Breast epithelium (tissue), 4 donors: Measurements from ENCODE around the gene MON2. TPM values are rescaled to one million over a fixed set of nuclear protein-coding genes. Genes with fewer than 3 reads are reported as not detected.
A peak's percentile ranks its signal among the peaks of the same experiment; 100 is the strongest.

ENCODE experiments used
- DNase-seq, 2 donors: peaks; one replicate each; pipeline ENCODE4 v3.0.0-alpha.2; 2019; ENCODE audit warnings: low spot score in 2 of 2
- H3K27ac ChIP-seq, 2 donors: fragments of 200-600 bp; sonication (generic) in 1 of 2; one replicate each; pipeline ENCODE4 v1.5.1; 2016 to 2019; ENCODE audit warnings: mild to moderate bottlenecking in 1 of 2
- H3K27me3 ChIP-seq, 2 donors: fragments of 200-600 bp; sonication (generic) in 1 of 2; one replicate each; pipeline versions ENCODE4 v1.5.1 to v1.6.0; 2017 to 2019; ENCODE audit warnings: control low read depth in 1 of 2, mild to moderate bottlenecking in 1 of 2
- H3K36me3 ChIP-seq: fragments of 200-600 bp; one replicate; pipeline ENCODE4 v1.5.1; 2019
- H3K4me1 ChIP-seq, 2 donors: fragments of 200-600 bp; sonication (generic); one replicate each; pipeline ENCODE4 v1.5.1; 2016 to 2019; ENCODE audit warnings: control low read depth in 1 of 2
- H3K4me3 ChIP-seq, 3 donors: fragments of 200-600 bp; sonication (generic); 1 replicate in 2 of 3; 2 replicates in 1 of 3; pipeline ENCODE4 v1.5.1; 2016 to 2019; ENCODE audit warnings: mild to moderate bottlenecking in 3 of 3, moderate library complexity in 2 of 3
- H3K9me3 ChIP-seq, 2 donors: fragments of 200-600 bp; sonication (generic) in 1 of 2; one replicate each; pipeline ENCODE4 v1.5.1; 2016 to 2019; ENCODE audit warnings: control low read depth in 1 of 2
- CTCF ChIP-seq, 3 donors: fragments of 450-650 bp; IDR thresholded peaks; one replicate each; pipeline ENCODE4 v1.5.1; 2016 to 2017; ENCODE audit warnings: antibody characterized with exemption in 3 of 3, mild to moderate bottlenecking in 3 of 3, moderate library complexity in 3 of 3
- POLR2A ChIP-seq: fragments of 450-650 bp; IDR thresholded peaks from one replicate; pipeline ENCODE4 v1.6.1; 2016; ENCODE audit warnings: antibody characterized with exemption, mild to moderate bottlenecking, moderate library complexity
- POLR2AphosphoS5 ChIP-seq, 3 donors: sonication (generic); formaldehyde crosslinking; IDR thresholded peaks; one replicate each; pipeline ENCODE4 v1.6.1; 2017; ENCODE audit warnings: antibody characterized with exemption in 3 of 3
- intact Hi-C: fragments of 100-400 bp; cut with DNase I; formaldehyde crosslinking; loops from one replicate; pipeline ENCODE4 v1.15.1; 2023; ENCODE audit warnings: low total_unique reads
- total RNA-seq, 3 donors: library from RNA; depleted of rRNA; stranded (reverse); fragments of >200 nt; gene quantifications; one replicate each; pipeline ENCODE4 v1.1.0, GENCODE V29; 2016

MON2 gene
- total RNA-seq, 3 donors from 2014 or later: 85.0 to 162 (median 123) TPM

- no peak overlapping the region for H3K27ac ChIP-seq
- H3K4me3 ChIP-seq: no peak overlapping the region
- intact Hi-C loops: no loop called here
- TF ChIP-seq CTCF (IDR thresholded peaks at IDR 0.05) (no peak), POLR2AphosphoS5 (IDR thresholded peaks at IDR 0.05) (no peak), POLR2A (no peak)
- H3K4me1 ChIP-seq: no peaks in the 10 kb centered on the region
- no peak for DNase-seq
- H3K36me3 ChIP-seq: peaks cover 23% of the 10 kb centered on the region
- H3K9me3 ChIP-seq: no peaks in the 10 kb centered on the region
- H3K27me3 ChIP-seq: no peaks in the 10 kb centered on the region
These were observed 96.2 kb downstream of the MON2 start for GRCh38 chr12:62562846-62563245.

- H3K36me3 ChIP-seq: peaks cover 5% of the 10 kb centered on the region
- no peaks in the 10 kb centered on the region for H3K9me3 ChIP-seq
- no peaks in the 10 kb centered on the region for H3K4me1 ChIP-seq
- no peak overlapping the region for H3K27ac ChIP-seq
- no peak overlapping the region for H3K4me3 ChIP-seq
- no peaks in the 10 kb centered on the region for H3K27me3 ChIP-seq
- no peak for TF ChIP-seq CTCF (IDR thresholded peaks at IDR 0.05)
- no peak for TF ChIP-seq POLR2AphosphoS5 (IDR thresholded peaks at IDR 0.05)
- no peak for TF ChIP-seq POLR2A
- no peak for DNase-seq
- intact Hi-C loops: no loop called here
These were observed 108.4 kb downstream of the MON2 start for GRCh38 chr12:62575036-62575435.

DNA sequence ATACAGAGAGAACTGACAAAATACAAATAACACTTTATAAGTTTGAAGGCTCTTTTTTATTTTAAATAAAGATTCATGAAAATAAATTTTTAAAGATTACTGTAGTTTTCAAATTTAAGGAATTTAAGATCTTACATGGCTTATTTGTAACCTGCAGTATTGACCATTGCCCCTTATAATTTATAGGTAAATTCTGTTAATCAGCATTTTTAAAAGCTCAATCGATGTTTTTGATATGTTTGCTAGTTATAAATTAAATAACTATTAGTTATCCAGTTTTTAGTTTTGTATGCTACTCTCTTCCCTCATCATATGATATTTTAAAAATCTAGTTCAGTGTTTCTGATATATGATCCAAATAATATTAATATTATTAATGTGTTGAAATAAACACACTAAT is 109.9 kb downstream of the MON2 start:
- Histone ChIP-seq H3K4me3 (no peak overlapping the region), H3K9me3 (no peaks in the 10 kb centered on the region), H3K27ac (no peak overlapping the region), H3K4me1 (no peaks in the 10 kb centered on the region), H3K27me3 (no peaks in the 10 kb centered on the region), H3K36me3 (peaks cover 5% of the 10 kb centered on the region)
- TF ChIP-seq CTCF (IDR thresholded peaks at IDR 0.05): no peak
- no peak for TF ChIP-seq POLR2A
- no peak for DNase-seq
- intact Hi-C loops: loop anchor here (2.0 kb wide), 1 partner anchor 16 kb away; no protein-coding TSS in a partner anchor

- Histone ChIP-seq H3K9me3 (no peaks in the 10 kb centered on the region), H3K36me3 (peaks cover 5% of the 10 kb centered on the region), H3K27me3 (no peaks in the 10 kb centered on the region), H3K4me3 (no peak overlapping the region), H3K27ac (no peak overlapping the region), H3K4me1 (no peaks in the 10 kb centered on the region)
- no peak for DNase-seq
- intact Hi-C loops: no loop called here
- no peak for TF ChIP-seq CTCF (IDR thresholded peaks at IDR 0.05)
- TF ChIP-seq POLR2AphosphoS5 (IDR thresholded peaks at IDR 0.05): no peak
- TF ChIP-seq POLR2A: no peak
These were observed 112.1 kb downstream of the MON2 start for GRCh38 chr12:62578726-62579125.

DNA sequence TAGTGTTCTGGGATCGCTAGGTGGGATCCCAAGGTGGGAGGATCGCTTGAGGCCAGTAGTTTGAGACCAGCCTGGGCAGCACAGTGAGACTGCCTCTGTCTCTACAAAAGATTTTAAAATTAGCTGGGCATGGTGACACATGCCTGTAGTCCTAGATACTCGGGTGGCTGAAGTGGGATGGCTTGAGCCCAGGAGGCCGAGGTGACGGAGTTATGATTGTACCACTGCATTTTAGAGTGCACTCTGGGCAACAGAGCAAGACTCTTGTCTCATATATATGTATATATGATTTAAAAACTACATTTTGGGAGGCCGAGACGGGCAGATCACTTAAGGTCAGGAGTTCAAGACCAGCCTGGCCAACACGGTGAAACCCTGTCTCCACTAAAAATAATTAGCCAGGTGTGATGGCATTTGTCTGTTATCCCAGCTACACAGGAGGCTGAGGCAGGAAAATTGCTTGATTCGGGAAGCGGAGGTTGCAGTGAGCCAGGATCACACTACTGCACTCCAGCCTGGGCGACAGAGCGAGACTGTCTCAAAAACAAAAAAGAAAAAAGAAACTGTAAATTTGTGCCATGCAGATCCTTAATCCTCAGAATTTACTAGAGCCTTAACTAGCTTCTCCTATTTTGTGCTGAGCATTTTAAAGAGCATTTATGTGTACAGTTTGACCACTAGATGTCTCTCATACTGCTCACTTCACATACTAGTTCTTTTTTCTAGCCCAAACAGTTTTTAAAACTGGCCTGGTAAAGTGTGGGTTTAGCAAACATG is 114.8 kb downstream of the MON2 start:
- DNase-seq: no peak
- Histone ChIP-seq H3K27me3 (no peaks in the 10 kb centered on the region), H3K36me3 (no peaks in the 10 kb centered on the region), H3K27ac (no peak overlapping the region), H3K4me3 (no peak overlapping the region), H3K4me1 (no peaks in the 10 kb centered on the region), H3K9me3 (no peaks in the 10 kb centered on the region)
- intact Hi-C loops: no loop called here
- TF ChIP-seq POLR2AphosphoS5 (IDR thresholded peaks at IDR 0.05) (no peak), CTCF (IDR thresholded peaks at IDR 0.05) (peak; percentile 52 to 72 (median 68))
